ENCODE data around the gene DPP10. TPM values are rescaled to one million over a fixed set of nuclear protein-coding genes. Genes with fewer than 3 reads are reported as not detected.

Gene DPP10
- total RNA-seq, 1 donor from 2014 or later: not detected

DNA sequence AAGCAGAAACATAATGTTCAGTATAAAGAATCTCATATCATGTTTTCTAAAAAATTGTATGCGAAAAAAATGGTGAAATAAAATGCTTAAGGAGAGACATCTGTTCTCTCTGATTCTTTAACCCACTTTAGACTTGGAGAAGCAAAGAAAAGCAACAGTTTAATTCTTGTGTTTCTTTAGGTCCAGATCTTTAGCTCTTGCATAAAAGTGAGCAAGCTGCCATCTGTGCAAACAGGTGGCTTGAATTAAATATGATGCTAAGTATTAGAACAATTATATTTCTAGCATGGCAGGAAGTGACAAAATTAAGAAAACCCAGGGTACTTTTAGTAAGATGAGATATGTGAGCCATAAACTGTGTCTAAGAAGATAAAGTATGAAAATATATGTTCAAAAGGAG is 1038.3 kb downstream of the DPP10 start:
- intact Hi-C loops (cut with micrococcal nuclease): no loop called here
- H3K27me3 Mint-ChIP-seq (ENCODE audit: low read depth): no peaks in the 10 kb centered on the region
- H3K27ac Mint-ChIP-seq: no peak overlapping the region
- peaks cover 35% of the 10 kb centered on the region for H3K9me3 Mint-ChIP-seq
- DNase-seq (ENCODE audit: low spot score): no peak
- H3K4me3 Mint-ChIP-seq (ENCODE audit: low read depth): no peak overlapping the region
- H3K36me3 Mint-ChIP-seq (ENCODE audit: low read depth): no peaks in the 10 kb centered on the region
- H3K4me1 Mint-ChIP-seq (ENCODE audit: low read depth): no peaks in the 10 kb centered on the region

- Mint-ChIP-seq H3K9me3 (peaks cover 34% of the 10 kb centered on the region), H3K4me3 (ENCODE audit: low read depth) (no peak overlapping the region), H3K27ac (no peak overlapping the region), H3K4me1 (ENCODE audit: low read depth) (no peaks in the 10 kb centered on the region), H3K27me3 (ENCODE audit: low read depth) (no peaks in the 10 kb centered on the region), H3K36me3 (ENCODE audit: low read depth) (no peaks in the 10 kb centered on the region)
- DNase-seq (ENCODE audit: low spot score): no peak
- intact Hi-C loops (cut with micrococcal nuclease): no loop called here
These were observed 1039.4 kb downstream of the DPP10 start for GRCh38 chr2:115481842-115482241.

- H3K4me1 Mint-ChIP-seq (ENCODE audit: low read depth): no peaks in the 10 kb centered on the region
- H3K27ac Mint-ChIP-seq: no peak overlapping the region
- intact Hi-C loops (cut with micrococcal nuclease): no loop called here
- no peak for DNase-seq (ENCODE audit: low spot score)
- H3K36me3 Mint-ChIP-seq (ENCODE audit: low read depth): no peaks in the 10 kb centered on the region
- no peaks in the 10 kb centered on the region for H3K27me3 Mint-ChIP-seq (ENCODE audit: low read depth)
- H3K4me3 Mint-ChIP-seq (ENCODE audit: low read depth): no peak overlapping the region
- H3K9me3 Mint-ChIP-seq: peaks cover 31% of the 10 kb centered on the region
These were observed 1041.2 kb downstream of the DPP10 start for GRCh38 chr2:115483666-115484065.

GRCh38 chr2:115484486-115484885 is 1042.0 kb downstream of the DPP10 start:
- H3K9me3 Mint-ChIP-seq: peaks cover 31% of the 10 kb centered on the region
- H3K4me3 Mint-ChIP-seq (ENCODE audit: low read depth): no peak overlapping the region
- no peak for DNase-seq (ENCODE audit: low spot score)
- no peaks in the 10 kb centered on the region for H3K27me3 Mint-ChIP-seq (ENCODE audit: low read depth)
- no peak overlapping the region for H3K27ac Mint-ChIP-seq
- no peaks in the 10 kb centered on the region for H3K36me3 Mint-ChIP-seq (ENCODE audit: low read depth)
- intact Hi-C loops (cut with micrococcal nuclease): no loop called here
- no peaks in the 10 kb centered on the region for H3K4me1 Mint-ChIP-seq (ENCODE audit: low read depth)

DNA sequence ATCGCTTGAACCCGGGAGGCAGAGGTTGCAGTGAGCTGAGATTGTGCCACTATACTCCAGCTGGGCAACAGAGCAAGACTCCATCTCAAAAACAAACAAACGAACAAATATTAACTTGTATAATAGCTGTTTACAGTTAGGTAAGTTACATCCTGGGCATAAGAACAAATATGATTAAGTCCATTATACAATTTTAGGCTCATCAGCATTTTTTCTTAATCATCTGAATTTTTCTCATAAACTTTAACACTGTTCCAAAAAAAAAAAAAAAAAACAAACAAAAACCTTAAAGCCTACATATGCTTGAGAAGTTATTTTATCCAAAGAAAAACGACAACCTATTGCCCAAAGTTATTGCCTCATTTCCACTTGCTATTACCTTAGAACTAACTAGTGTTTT is 1042.5 kb downstream of the DPP10 start:
- Mint-ChIP-seq H3K4me1 (ENCODE audit: low read depth) (no peaks in the 10 kb centered on the region), H3K9me3 (peaks cover 34% of the 10 kb centered on the region)
- intact Hi-C loops (cut with micrococcal nuclease): no loop called here

GRCh38 chr2:115491186-115491793 is 1048.8 kb downstream of the DPP10 start:
- Mint-ChIP-seq H3K9me3 (peaks cover 30% of the 10 kb centered on the region), H3K27ac (no peak overlapping the region), H3K36me3 (ENCODE audit: low read depth) (no peaks in the 10 kb centered on the region), H3K27me3 (ENCODE audit: low read depth) (no peaks in the 10 kb centered on the region), H3K4me3 (ENCODE audit: low read depth) (no peak overlapping the region), H3K4me1 (ENCODE audit: low read depth) (no peaks in the 10 kb centered on the region)
- intact Hi-C loops (cut with micrococcal nuclease): no loop called here
- no peak for DNase-seq (ENCODE audit: low spot score)

More for the DNA sequence above, 1042.5 kb downstream of the DPP10 start:
- no peak overlapping the region for H3K4me3 Mint-ChIP-seq (ENCODE audit: low read depth)
- no peak for DNase-seq (ENCODE audit: low spot score)
- H3K36me3 Mint-ChIP-seq (ENCODE audit: low read depth): no peaks in the 10 kb centered on the region
- H3K27me3 Mint-ChIP-seq (ENCODE audit: low read depth): no peaks in the 10 kb centered on the region
- no peak overlapping the region for H3K27ac Mint-ChIP-seq

GRCh38 chr2:115505331-115505730 is 1062.9 kb downstream of the DPP10 start:
- Mint-ChIP-seq H3K4me1 (ENCODE audit: low read depth) (no peaks in the 10 kb centered on the region), H3K27ac (no peak overlapping the region), H3K9me3 (peaks cover 32% of the 10 kb centered on the region), H3K36me3 (ENCODE audit: low read depth) (no peaks in the 10 kb centered on the region), H3K27me3 (ENCODE audit: low read depth) (no peaks in the 10 kb centered on the region), H3K4me3 (ENCODE audit: low read depth) (no peak overlapping the region)
- DNase-seq (ENCODE audit: low spot score): no peak
- intact Hi-C loops (cut with micrococcal nuclease): no loop called here

DNA sequence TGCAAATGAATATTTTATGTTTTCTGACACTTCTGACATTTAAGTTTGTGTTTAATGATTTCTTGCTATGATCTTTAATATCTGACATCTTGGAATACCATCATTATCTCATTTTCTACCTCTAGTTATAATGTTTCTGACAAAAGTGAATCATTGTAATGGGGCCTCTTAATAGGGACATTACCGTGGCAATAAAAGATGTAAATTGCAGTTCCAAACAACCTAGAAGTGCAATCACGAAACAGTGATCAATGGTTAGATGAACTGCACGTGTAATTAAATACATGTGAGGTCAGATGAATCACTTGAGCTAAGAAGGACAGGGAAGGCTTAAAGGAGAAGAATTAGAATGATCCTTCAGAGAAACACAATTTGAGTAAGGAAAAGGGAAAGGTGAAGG is 1078.3 kb downstream of the DPP10 start:
- no peaks in the 10 kb centered on the region for H3K27me3 Mint-ChIP-seq (ENCODE audit: low read depth)
- H3K9me3 Mint-ChIP-seq: peaks cover 44% of the 10 kb centered on the region
- no peak overlapping the region for H3K4me3 Mint-ChIP-seq (ENCODE audit: low read depth)
- no peaks in the 10 kb centered on the region for H3K36me3 Mint-ChIP-seq (ENCODE audit: low read depth)
- DNase-seq (ENCODE audit: low spot score): no peak
- H3K4me1 Mint-ChIP-seq (ENCODE audit: low read depth): no peaks in the 10 kb centered on the region
- intact Hi-C loops (cut with micrococcal nuclease): no loop called here
- no peak overlapping the region for H3K27ac Mint-ChIP-seq

DNA sequence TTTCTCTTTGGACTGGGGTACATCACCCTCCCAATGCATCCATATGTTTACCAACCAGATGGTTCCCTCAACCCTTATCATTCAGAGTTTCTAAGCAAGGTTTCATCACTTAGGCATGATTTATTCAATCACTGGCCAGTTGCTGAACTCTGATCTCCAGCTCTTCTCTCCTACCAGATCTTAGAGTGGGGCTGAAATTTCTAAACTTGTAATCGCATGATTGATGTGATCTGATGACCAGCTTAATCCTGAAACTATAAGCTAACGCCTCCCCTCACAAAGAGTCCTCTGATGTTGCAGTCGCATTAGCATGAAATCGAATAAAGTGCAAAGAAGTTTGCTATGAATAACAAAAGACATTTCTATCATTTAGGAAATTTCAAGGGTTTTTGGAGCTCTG is 1082.0 kb downstream of the DPP10 start:
- Mint-ChIP-seq H3K27me3 (ENCODE audit: low read depth) (no peaks in the 10 kb centered on the region), H3K4me1 (ENCODE audit: low read depth) (no peaks in the 10 kb centered on the region), H3K9me3 (peaks cover 54% of the 10 kb centered on the region), H3K36me3 (ENCODE audit: low read depth) (no peaks in the 10 kb centered on the region), H3K4me3 (ENCODE audit: low read depth) (no peak overlapping the region), H3K27ac (no peak overlapping the region)
- no peak for DNase-seq (ENCODE audit: low spot score)
- intact Hi-C loops (cut with micrococcal nuclease): no loop called here

GRCh38 chr2:115529627-115530026 is 1087.2 kb downstream of the DPP10 start:
- DNase-seq (ENCODE audit: low spot score): no peak
- H3K9me3 Mint-ChIP-seq: peaks cover 29% of the 10 kb centered on the region
- no peak overlapping the region for H3K27ac Mint-ChIP-seq
- H3K27me3 Mint-ChIP-seq (ENCODE audit: low read depth): no peaks in the 10 kb centered on the region
- intact Hi-C loops (cut with micrococcal nuclease): no loop called here
- no peak overlapping the region for H3K4me3 Mint-ChIP-seq (ENCODE audit: low read depth)
- H3K4me1 Mint-ChIP-seq (ENCODE audit: low read depth): no peaks in the 10 kb centered on the region
- no peaks in the 10 kb centered on the region for H3K36me3 Mint-ChIP-seq (ENCODE audit: low read depth)

- H3K4me3 Mint-ChIP-seq (ENCODE audit: low read depth): no peak overlapping the region
- H3K4me1 Mint-ChIP-seq (ENCODE audit: low read depth): no peaks in the 10 kb centered on the region
- no peaks in the 10 kb centered on the region for H3K27me3 Mint-ChIP-seq (ENCODE audit: low read depth)
- H3K27ac Mint-ChIP-seq: no peak overlapping the region
- H3K36me3 Mint-ChIP-seq (ENCODE audit: low read depth): no peaks in the 10 kb centered on the region
- H3K9me3 Mint-ChIP-seq: peaks cover 20% of the 10 kb centered on the region
- intact Hi-C loops (cut with micrococcal nuclease): no loop called here
- no peak for DNase-seq (ENCODE audit: low spot score)
These were observed 1090.6 kb downstream of the DPP10 start for GRCh38 chr2:115533081-115533480.

DNA sequence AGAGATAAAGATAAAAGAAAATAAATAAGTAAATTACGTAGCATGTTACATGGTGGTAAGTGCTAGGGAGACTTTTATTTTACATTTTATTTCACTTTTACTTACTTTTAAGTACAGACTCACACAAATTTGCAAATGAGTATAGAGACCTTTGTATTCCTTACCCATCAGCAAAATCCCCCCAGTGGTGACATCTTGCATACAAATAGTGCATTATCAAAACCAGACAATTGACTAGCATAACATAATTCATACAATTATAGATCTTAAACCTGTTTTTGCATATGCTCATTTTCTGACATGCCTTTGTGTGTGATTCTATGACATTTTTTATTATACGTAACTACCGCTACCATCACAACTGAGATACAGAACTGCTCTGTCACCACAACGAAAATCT is 1099.4 kb downstream of the DPP10 start:
- Mint-ChIP-seq H3K4me3 (ENCODE audit: low read depth) (no peak overlapping the region), H3K27me3 (ENCODE audit: low read depth) (no peaks in the 10 kb centered on the region), H3K36me3 (ENCODE audit: low read depth) (no peaks in the 10 kb centered on the region), H3K27ac (no peak overlapping the region), H3K9me3 (peaks cover 17% of the 10 kb centered on the region), H3K4me1 (ENCODE audit: low read depth) (no peaks in the 10 kb centered on the region)
- intact Hi-C loops (cut with micrococcal nuclease): no loop called here
- DNase-seq (ENCODE audit: low spot score): no peak

GRCh38 chr2:115542331-115542730 is 1099.9 kb downstream of the DPP10 start:
- no peak for DNase-seq (ENCODE audit: low spot score)
- no peaks in the 10 kb centered on the region for H3K4me1 Mint-ChIP-seq (ENCODE audit: low read depth)
- no peaks in the 10 kb centered on the region for H3K36me3 Mint-ChIP-seq (ENCODE audit: low read depth)
- no peak overlapping the region for H3K27ac Mint-ChIP-seq
- no peak overlapping the region for H3K4me3 Mint-ChIP-seq (ENCODE audit: low read depth)
- intact Hi-C loops (cut with micrococcal nuclease): no loop called here
- peaks cover 21% of the 10 kb centered on the region for H3K9me3 Mint-ChIP-seq
- H3K27me3 Mint-ChIP-seq (ENCODE audit: low read depth): no peaks in the 10 kb centered on the region

- peaks cover 21% of the 10 kb centered on the region for H3K9me3 Mint-ChIP-seq
- no peak for DNase-seq (ENCODE audit: low spot score)
- no peak overlapping the region for H3K27ac Mint-ChIP-seq
- intact Hi-C loops (cut with micrococcal nuclease): no loop called here
- H3K27me3 Mint-ChIP-seq (ENCODE audit: low read depth): no peaks in the 10 kb centered on the region
- no peak overlapping the region for H3K4me3 Mint-ChIP-seq (ENCODE audit: low read depth)
- H3K36me3 Mint-ChIP-seq (ENCODE audit: low read depth): no peaks in the 10 kb centered on the region
- H3K4me1 Mint-ChIP-seq (ENCODE audit: low read depth): no peaks in the 10 kb centered on the region
These were observed 1100.6 kb downstream of the DPP10 start for GRCh38 chr2:115543024-115543423.

Data from activated T-helper 2 cell treated with anti-CD3 and anti-CD28 coated beads, Interferon-gamma antibody, Interleukin-2, Interleukin-4, amounts not matched to agents 10 μg/mL and 5 μg/mL and 100 μg/mL, durations not matched to agents 14 hours and 24 hours and 36 hours (primary cell).